Smooth muscle cell of the coronary artery (primary cell): ENCODE results near the gene SLC25A11. TPM values are rescaled to one million over a fixed set of nuclear protein-coding genes. Genes with fewer than 3 reads are reported as not detected.

Source experiments
- total RNA-seq: library from RNA; depleted of rRNA; stranded (reverse); fragments of >200 nt; gene quantifications from 2 replicates; pipeline ENCODE4 v1.2.3, GENCODE V29; 2014; ENCODE audit warnings: low replicate concordance

SLC25A11 gene
- total RNA-seq: 51.1 and 76.2 TPM in 2 replicates

GRCh38 chr17:4939796-4940554 is at the start of gene SLC25A11, which contains the start of gene RNF167:
Gene SLC25A11 (minus strand): TSS chr17:4940046. CDS start chr17:4939910, 136 bp downstream.
Gene RNF167 (plus strand): TSS chr17:4940268. CDS start chr17:4940910, 642 bp downstream.

GRCh38 chr17:4986951-4987766 is 47.3 kb upstream of the SLC25A11 start, which contains the start of gene CAMTA2:
Gene CAMTA2 (minus strand): TSS chr17:4987675. CDS start chr17:4986222, 1,453 bp downstream.

GRCh38 chr17:4967539-4968485 is 28.0 kb upstream of the SLC25A11 start, which contains the start of gene SPAG7:
Gene SPAG7 (minus strand): TSS chr17:4967817. CDS start chr17:4967804, 13 bp downstream.

GRCh38 chr17:4950746-4951204 is 10.9 kb upstream of the SLC25A11 start, which contains the start of gene ENO3:
Gene ENO3 (plus strand): TSS chr17:4951119. CDS start chr17:4951830, 711 bp downstream.

GRCh38 chr17:4948166-4948930 is 8.5 kb upstream of the SLC25A11 start, which contains the start of gene PFN1:
Gene PFN1 (minus strand): TSS chr17:4948530. CDS start chr17:4948394, 136 bp downstream.

GRCh38 chr17:4931963-4932362 is 7.9 kb downstream of the SLC25A11 start, which contains the start of gene GP1BA:
Gene GP1BA (plus strand): TSS chr17:4932277. CDS start chr17:4932605, 328 bp downstream.

GRCh38 chr17:4903051-4903818 is 36.6 kb downstream of the SLC25A11 start, which contains the start of gene CHRNE:
Gene CHRNE (minus strand): TSS chr17:4903098. CDS start chr17:4903063, 35 bp downstream.

GRCh38 chr17:4899341-4900230 is 40.3 kb downstream of the SLC25A11 start, which contains the start of gene C17orf107:
Gene C17orf107 (plus strand): TSS chr17:4899536. CDS start chr17:4899763, 227 bp downstream.

Other genes with a start within 250 kb of the SLC25A11 start
- 6.4 and 10.1 TPM in 2 replicates for gene PELP1, start 235.9 kb downstream of the SLC25A11 start, total RNA-seq
- gene ARRB2, start 229.4 kb downstream of the SLC25A11 start, total RNA-seq: 1.7 and 3.9 TPM in 2 replicates
- gene MED11, start 208.6 kb downstream of the SLC25A11 start, total RNA-seq: 10.1 and 12.1 TPM in 2 replicates
- gene ZMYND15, start 200.2 kb downstream of the SLC25A11 start, total RNA-seq: 0.23 TPM in 1 of 2 replicates, not detected in the other
- 0.59 and 0.83 TPM in 2 replicates for gene CXCL16, start 200.1 kb downstream of the SLC25A11 start, total RNA-seq
- not detected in 2 replicates for gene TM4SF5, start 168.2 kb downstream of the SLC25A11 start, total RNA-seq
- gene VMO1, start 153.7 kb downstream of the SLC25A11 start, total RNA-seq: 0.08 and 0.23 TPM in 2 replicates
- gene GLTPD2, start 151.1 kb downstream of the SLC25A11 start, total RNA-seq: not detected in 2 replicates
- 121 and 237 TPM in 2 replicates for gene PSMB6, start 143.9 kb downstream of the SLC25A11 start, total RNA-seq
- gene PLD2, start 132.9 kb downstream of the SLC25A11 start, total RNA-seq: 15.1 and 16.5 TPM in 2 replicates
- 20.7 and 36.0 TPM in 2 replicates for gene MINK1, start 106.7 kb downstream of the SLC25A11 start, total RNA-seq
- gene C17orf107, start 40.5 kb downstream of the SLC25A11 start, total RNA-seq: 2.1 and 7.4 TPM in 2 replicates
- gene CHRNE, start 36.9 kb downstream of the SLC25A11 start, total RNA-seq: 0.38 and 0.47 TPM in 2 replicates
- gene GP1BA, start 7.8 kb downstream of the SLC25A11 start, total RNA-seq: not detected in 2 replicates
- gene RNF167, start 222 bp upstream of the SLC25A11 start, total RNA-seq: 12.1 and 13.3 TPM in 2 replicates
- 665 and 1,065 TPM in 2 replicates for gene PFN1, start 8.5 kb upstream of the SLC25A11 start, total RNA-seq
- gene ENO3, start 11.1 kb upstream of the SLC25A11 start, total RNA-seq: 2.7 and 4.9 TPM in 2 replicates
- gene SPAG7, start 27.8 kb upstream of the SLC25A11 start, total RNA-seq: 44.5 and 69.5 TPM in 2 replicates
- gene CAMTA2, start 47.6 kb upstream of the SLC25A11 start, total RNA-seq: 4.1 TPM in 2 replicates
- gene INCA1, start 57.5 kb upstream of the SLC25A11 start, total RNA-seq: 0.30 and 1.1 TPM in 2 replicates
- gene KIF1C, start 57.9 kb upstream of the SLC25A11 start, total RNA-seq: 67.5 and 86.1 TPM in 2 replicates
- gene SLC52A1, start 95.4 kb upstream of the SLC25A11 start, total RNA-seq: 0.15 and 0.82 TPM in 2 replicates
- 0.47 and 0.90 TPM in 2 replicates for gene ZFP3, start 138.4 kb upstream of the SLC25A11 start, total RNA-seq
- 4.2 and 4.7 TPM in 2 replicates for gene ZNF232, start 171.8 kb upstream of the SLC25A11 start, total RNA-seq
- not detected in 2 replicates for gene USP6, start 176.0 kb upstream of the SLC25A11 start, total RNA-seq